NCI-H146 treated with DMSO at 0.1 percent for 48 hours (cell line): ENCODE data around the gene ABCG4.
"Not testable (repeated sequence)": the region's sequence is repeated elsewhere in the genome, so short reads cannot be mapped to it uniquely, and the experiment has no call there.

Experiments used
- DNase-seq: peaks from one replicate; lab custom pipeline; 2025; ENCODE audit not compliant: unreplicated experiment; lab: John Stamatoyannopoulos, UW

Gene ABCG4

GRCh38 chr11:119149018-119149785 is at the start of gene ABCG4:
ABCG4 (plus strand) TSS chr11:119149052; CDS start chr11:119149966, 914 bp downstream.
- DNase-seq = peak; percentile 18

GRCh38 chr11:119099711-119100110 is 49.1 kb upstream of the ABCG4 start:
- DNase-seq = no peak

GRCh38 chr11:119100246-119100970 is 48.4 kb upstream of the ABCG4 start:
- DNase-seq = peak; percentile 10

GRCh38 chr11:119100994-119101758 is 47.7 kb upstream of the ABCG4 start:
- DNase-seq = peak; percentile 65

GRCh38 chr11:119101759-119102423 is 47.0 kb upstream of the ABCG4 start, which contains the start of gene DPAGT1:
DPAGT1 (minus strand) TSS chr11:119101853; CDS start chr11:119101655, 198 bp downstream.
- peak; percentile 98 for DNase-seq

GRCh38 chr11:119103161-119103664 is 45.6 kb upstream of the ABCG4 start:
- DNase-seq = not testable (repeated sequence)

GRCh38 chr11:119103793-119104192 is 45.1 kb upstream of the ABCG4 start:
- DNase-seq = no peak

GRCh38 chr11:119106564-119107537 is 42.0 kb upstream of the ABCG4 start, which contains the start of gene C2CD2L:
C2CD2L (plus strand) TSS chr11:119107344; CDS start chr11:119107742, 398 bp downstream.
- DNase-seq = peak; percentile 79

- DNase-seq = no peak
These were observed 41.2 kb upstream of the ABCG4 start for GRCh38 chr11:119107538-119108145.

GRCh38 chr11:119108146-119108856 is 40.6 kb upstream of the ABCG4 start:
- peak; percentile 76 for DNase-seq

- peak; percentile 22 for DNase-seq
These were observed 40.0 kb upstream of the ABCG4 start for GRCh38 chr11:119108857-119109221.

- DNase-seq = no peak
These were observed 39.0 kb upstream of the ABCG4 start for GRCh38 chr11:119109843-119110242.

GRCh38 chr11:119110439-119110838 is 38.4 kb upstream of the ABCG4 start:
- no peak for DNase-seq

GRCh38 chr11:119111361-119111925 is 37.4 kb upstream of the ABCG4 start:
- DNase-seq = no peak

GRCh38 chr11:119112314-119113020 is 36.4 kb upstream of the ABCG4 start:
- DNase-seq = no peak

GRCh38 chr11:119113716-119114115 is 35.1 kb upstream of the ABCG4 start:
- no peak for DNase-seq

- DNase-seq = no peak
These were observed 34.5 kb upstream of the ABCG4 start for GRCh38 chr11:119114351-119114750.
